ENCODE data around the gene RNF133.

- TF ChIP-seq POLR2AphosphoS5 (IDR thresholded peaks at IDR 0.05) (no peak), CTCF (IDR thresholded peaks at IDR 0.05) (no peak), POLR2A (IDR thresholded peaks at IDR 0.05) (no peak), EP300 (IDR thresholded peaks at IDR 0.05; ENCODE audit: low read depth) (no peak)
These were observed 22.5 kb downstream of the RNF133 start for GRCh38 chr7:122676466-122676865.

Measured in transverse colon (tissue), 4 donors.